PC-3 (cell line): Measurements from ENCODE around the gene ZBTB7C. TPM values are rescaled to one million over a fixed set of nuclear protein-coding genes. Genes with fewer than 3 reads are reported as not detected.

ENCODE experiments used
- ATAC-seq: fragments of 200-7000 bp; cut with Tn5 transposase; 2 replicates; pipeline ENCODE4 v1.9.1; 2020; ENCODE audit warnings: mild to moderate bottlenecking, moderate library complexity
- BruUV-seq: library from RNA; stranded (reverse); fragments of 400-500 nt; replicated peaks from 2 replicates; lab custom pipeline; 2021; lab: Mats Ljungman, UMichigan
- CTCF ChIA-PET: fragments of 300-600 bp; sonication (Branson Sonifier 250); formaldehyde crosslinking; loops from one replicate; lab custom pipeline; 2022; ENCODE audit warnings: antibody characterized with exemption; lab: Charles Lee
- POLR2A ChIA-PET: fragments of 300-600 bp; sonication (Branson Sonifier 250); formaldehyde crosslinking; loops from one replicate; lab custom pipeline; 2022; ENCODE audit warnings: antibody characterized with exemption; ENCODE audit not compliant: unreplicated experiment; lab: Charles Lee
- DNase-seq: peaks from one replicate; pipeline ENCODE4 v3.0.0-alpha.2; 2015
- H2AFZ ChIP-seq: fragments of 300-600 bp; sonication (generic); 2 replicates; pipeline ENCODE4 v1.6.0; 2016; ENCODE audit warnings: antibody characterized with exemption, low read length
- H3F3A ChIP-seq: fragments of 300-600 bp; sonication (generic); one replicate; pipeline ENCODE4 v1.6.0; 2017; ENCODE audit warnings: antibody characterized with exemption, low read length, control low read depth, mild to moderate bottlenecking; ENCODE audit not compliant: unreplicated experiment
- H3K27ac ChIP-seq: fragments of 300-600 bp; sonication (generic); 2 replicates; pipeline ENCODE4 v1.5.1; 2016; ENCODE audit warnings: mild to moderate bottlenecking, low read length
- H3K27me3 ChIP-seq: fragments of 300-600 bp; sonication (generic); 2 replicates; pipeline ENCODE4 v1.6.1; 2016; ENCODE audit warnings: low read length, mixed read lengths
- H3K36me3 ChIP-seq: fragments of 300-600 bp; sonication (generic); 2 replicates; pipeline ENCODE4 v1.6.1; 2016; ENCODE audit warnings: low read depth, mixed run types, low read length, mixed read lengths
- H3K4me1 ChIP-seq: fragments of 300-600 bp; sonication (generic); 2 replicates; pipeline ENCODE4 v1.5.1; 2016; ENCODE audit warnings: low read length; ENCODE audit not compliant: insufficient read depth
- H3K4me2 ChIP-seq: fragments of 300-600 bp; sonication (generic); 2 replicates; pipeline ENCODE4 v1.6.0; 2016; ENCODE audit warnings: low read length
- H3K4me3 ChIP-seq: fragments of 300-600 bp; sonication (generic); 2 replicates; pipeline ENCODE4 v1.5.1; 2016; ENCODE audit warnings: mild to moderate bottlenecking, low read length, mixed read lengths
- H3K79me2 ChIP-seq: fragments of 300-600 bp; sonication (generic); 2 replicates; pipeline ENCODE4 v1.6.1; 2017; ENCODE audit warnings: low read length, mixed read lengths
- H3K9ac ChIP-seq: fragments of 300-600 bp; sonication (generic); 2 replicates; pipeline ENCODE4 v1.6.0; 2016; ENCODE audit warnings: mild to moderate bottlenecking, low read length
- H3K9me2 ChIP-seq: fragments of 300-600 bp; sonication (generic); replicated peaks from 2 replicates; pipeline ENCODE4 v1.6.1; 2016; ENCODE audit warnings: mixed run types, low read length, mixed read lengths
- H3K9me3 ChIP-seq: fragments of 300-600 bp; sonication (generic); 2 replicates; pipeline ENCODE4 v1.6.1; 2016; ENCODE audit warnings: low read length, mixed read lengths
- H4K20me1 ChIP-seq: fragments of 300-600 bp; sonication (generic); 2 replicates; pipeline ENCODE4 v1.6.1; 2016; ENCODE audit warnings: low read length, mixed read lengths
- EZH2 ChIP-seq: fragments of 300-600 bp; sonication (generic); IDR thresholded peaks from one replicate; pipeline ENCODE4 v1.6.1; 2017; ENCODE audit warnings: antibody characterized with exemption, mild to moderate bottlenecking, low read length; ENCODE audit not compliant: unreplicated experiment
- EZH2phosphoT487 ChIP-seq: fragments of 300-600 bp; sonication (generic); IDR thresholded peaks from 2 replicates; pipeline ENCODE4 v1.6.1; 2018; ENCODE audit warnings: mild to moderate bottlenecking, antibody characterized with exemption, low read length, borderline replicate concordance
- intact Hi-C: fragments of 100-400 bp; cut with micrococcal nuclease; formaldehyde crosslinking; loops from 2 replicates; pipeline ENCODE4 v1.9.0; 2023
- total RNA-seq: library from RNA; depleted of rRNA; stranded (reverse); fragments of >200 nt; gene quantifications from 2 replicates; pipeline ENCODE4 v1.2.3, GENCODE V29; 2014
- TF ChIP-seq, protein P1 (sequence below): fragments of 300-600 bp; sonication (generic); conservative IDR thresholded peaks from 2 replicates; pipeline ENCODE4 v1.5.1; 2017; ENCODE audit warnings: antibody characterized with exemption, low read depth, mild to moderate bottlenecking, low read length

ZBTB7C gene
- total RNA-seq, 1 experiment from 2014 or later = 1.3 TPM

DNA sequence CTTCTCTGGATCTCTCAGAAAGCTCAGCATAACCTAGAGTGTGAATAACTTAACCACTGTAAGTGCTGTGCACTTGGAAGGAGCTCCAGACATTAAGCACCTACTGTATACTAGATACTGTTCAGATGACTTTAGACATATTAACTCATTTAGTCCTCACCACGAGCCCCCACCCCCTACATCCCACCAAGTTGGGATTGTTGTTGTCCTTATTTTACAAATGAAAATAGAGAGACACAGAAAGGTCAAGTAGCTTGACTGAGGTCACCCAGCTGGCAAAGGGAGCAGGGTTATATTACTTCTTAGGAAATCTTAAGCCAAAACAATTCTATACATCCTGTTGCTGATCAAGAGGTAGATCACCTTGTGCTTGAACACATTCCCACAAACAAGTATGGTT is 244.5 kb downstream of the ZBTB7C start:
- no peak overlapping the region for H3K27ac ChIP-seq
- CTCF ChIA-PET = no interaction called here

GRCh38 chr18:48164116-48164515 is 245.1 kb downstream of the ZBTB7C start:
- H4K20me1 ChIP-seq = no peaks in the 10 kb centered on the region
- H3K9ac ChIP-seq = no peak overlapping the region
- TF ChIP-seq EZH2 (no peak), EZH2phosphoT487 (no peak)
- TF ChIP-seq, protein P1, sequence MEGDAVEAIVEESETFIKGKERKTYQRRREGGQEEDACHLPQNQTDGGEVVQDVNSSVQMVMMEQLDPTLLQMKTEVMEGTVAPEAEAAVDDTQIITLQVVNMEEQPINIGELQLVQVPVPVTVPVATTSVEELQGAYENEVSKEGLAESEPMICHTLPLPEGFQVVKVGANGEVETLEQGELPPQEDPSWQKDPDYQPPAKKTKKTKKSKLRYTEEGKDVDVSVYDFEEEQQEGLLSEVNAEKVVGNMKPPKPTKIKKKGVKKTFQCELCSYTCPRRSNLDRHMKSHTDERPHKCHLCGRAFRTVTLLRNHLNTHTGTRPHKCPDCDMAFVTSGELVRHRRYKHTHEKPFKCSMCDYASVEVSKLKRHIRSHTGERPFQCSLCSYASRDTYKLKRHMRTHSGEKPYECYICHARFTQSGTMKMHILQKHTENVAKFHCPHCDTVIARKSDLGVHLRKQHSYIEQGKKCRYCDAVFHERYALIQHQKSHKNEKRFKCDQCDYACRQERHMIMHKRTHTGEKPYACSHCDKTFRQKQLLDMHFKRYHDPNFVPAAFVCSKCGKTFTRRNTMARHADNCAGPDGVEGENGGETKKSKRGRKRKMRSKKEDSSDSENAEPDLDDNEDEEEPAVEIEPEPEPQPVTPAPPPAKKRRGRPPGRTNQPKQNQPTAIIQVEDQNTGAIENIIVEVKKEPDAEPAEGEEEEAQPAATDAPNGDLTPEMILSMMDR = no peak
- no peak for ATAC-seq
- DNase-seq = no peak
- H3K36me3 ChIP-seq = no peaks in the 10 kb centered on the region
- POLR2A ChIA-PET = no interaction called here
- H3K9me3 ChIP-seq = no peaks in the 10 kb centered on the region
- H3K9me2 ChIP-seq = no peaks in the 10 kb centered on the region
- no peaks in the 10 kb centered on the region for H3K79me2 ChIP-seq
- no peaks in the 10 kb centered on the region for H3F3A ChIP-seq
- no peak overlapping the region for H2AFZ ChIP-seq
- H3K4me1 ChIP-seq = no peaks in the 10 kb centered on the region
- H3K27me3 ChIP-seq = no peaks in the 10 kb centered on the region
- CTCF ChIA-PET = no interaction called here
- intact Hi-C loops = no loop called here
- H3K27ac ChIP-seq = no peak overlapping the region
- H3K4me3 ChIP-seq = no peak overlapping the region
- no peak overlapping the region for H3K4me2 ChIP-seq
- no TSS peak for BruUV-seq

More for the DNA sequence above, 244.5 kb downstream of the ZBTB7C start:
- no peaks in the 10 kb centered on the region for H3K36me3 ChIP-seq
- TF ChIP-seq EZH2 (no peak), EZH2phosphoT487 (no peak)
- TF ChIP-seq, protein P1 = no peak
- H2AFZ ChIP-seq = no peak overlapping the region
- H3K4me1 ChIP-seq = no peaks in the 10 kb centered on the region
- H3K4me3 ChIP-seq = no peak overlapping the region
- intact Hi-C loops = no loop called here
- ATAC-seq = no peak
- H3K9me3 ChIP-seq = no peaks in the 10 kb centered on the region
- no peak overlapping the region for H3K4me2 ChIP-seq
- no peak for DNase-seq
- H3K9me2 ChIP-seq = no peaks in the 10 kb centered on the region
- H3F3A ChIP-seq = no peaks in the 10 kb centered on the region
- POLR2A ChIA-PET = no interaction called here
- no peak overlapping the region for H3K9ac ChIP-seq
- BruUV-seq = no TSS peak
- no peaks in the 10 kb centered on the region for H3K27me3 ChIP-seq
- no peaks in the 10 kb centered on the region for H4K20me1 ChIP-seq
- H3K79me2 ChIP-seq = no peaks in the 10 kb centered on the region

GRCh38 chr18:48163738-48164115 is 245.5 kb downstream of the ZBTB7C start:
- BruUV-seq = no TSS peak
- Histone ChIP-seq H3K9me3 (no peaks in the 10 kb centered on the region), H3F3A (no peaks in the 10 kb centered on the region), H3K79me2 (no peaks in the 10 kb centered on the region), H3K36me3 (no peaks in the 10 kb centered on the region), H2AFZ (no peak overlapping the region), H3K27ac (no peak overlapping the region), H3K27me3 (no peaks in the 10 kb centered on the region), H3K4me1 (no peaks in the 10 kb centered on the region), H4K20me1 (no peaks in the 10 kb centered on the region), H3K4me2 (no peak overlapping the region), H3K9me2 (no peaks in the 10 kb centered on the region), H3K9ac (no peak overlapping the region), H3K4me3 (no peak overlapping the region)
- POLR2A ChIA-PET = no interaction called here
- DNase-seq = no peak
- no peak for ATAC-seq
- TF ChIP-seq EZH2 = no peak
- no peak for TF ChIP-seq EZH2phosphoT487
- TF ChIP-seq, protein P1 = no peak
- intact Hi-C loops = no loop called here
- CTCF ChIA-PET = no interaction called here
